Left renal pelvis (tissue), 4 donors: ENCODE data around the gene KRTAP5-7. TPM values are rescaled to one million over a fixed set of nuclear protein-coding genes. Genes with fewer than 3 reads are reported as not detected.
"Not testable (repeated sequence)": the region's sequence is repeated elsewhere in the genome, so short reads cannot be mapped to it uniquely, and the experiment has no call there.

Experiments
- DNase-seq, 4 donors: peaks; one replicate each; pipeline ENCODE4 v3.0.0-alpha.2; 2013; ENCODE audit warnings: low read depth in 4 of 4, low spot score in 3 of 4
- polyA plus RNA-seq, 4 donors: library from polyadenylated mRNA; unstranded; fragments of 120-200 nt; gene quantifications; one replicate each; pipeline ENCODE4 v1.2.1, GENCODE V29; 2013; ENCODE audit not compliant: insufficient read length in 4 of 4

Gene KRTAP5-7
- polyA plus RNA-seq, 4 donors = 0.20 TPM; not detected in 3

DNA sequence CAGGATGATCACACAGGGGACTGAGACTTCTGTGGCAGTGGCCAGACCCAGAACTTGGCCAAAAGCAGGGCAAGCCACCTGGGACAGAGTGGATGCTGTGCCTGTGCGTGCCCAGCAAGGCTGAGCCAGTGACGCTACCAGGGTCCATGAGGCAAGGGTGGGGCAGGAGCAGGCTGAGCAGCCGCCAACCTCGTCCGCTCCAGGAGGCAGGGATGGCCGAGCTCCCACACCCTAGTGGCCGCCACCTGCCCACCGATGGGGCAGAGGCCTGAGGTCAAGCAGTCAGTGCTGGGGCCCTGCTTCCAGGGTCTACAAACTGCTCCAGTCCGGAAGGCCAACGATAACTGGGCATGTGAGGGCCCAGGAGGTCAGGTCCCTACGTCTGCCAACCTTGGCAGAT is 28.4 kb downstream of the KRTAP5-7 start:
- no peak for DNase-seq

- no peak for DNase-seq
Observed at GRCh38 chr11:71556018-71556417, 29.0 kb downstream of the KRTAP5-7 start.

DNA sequence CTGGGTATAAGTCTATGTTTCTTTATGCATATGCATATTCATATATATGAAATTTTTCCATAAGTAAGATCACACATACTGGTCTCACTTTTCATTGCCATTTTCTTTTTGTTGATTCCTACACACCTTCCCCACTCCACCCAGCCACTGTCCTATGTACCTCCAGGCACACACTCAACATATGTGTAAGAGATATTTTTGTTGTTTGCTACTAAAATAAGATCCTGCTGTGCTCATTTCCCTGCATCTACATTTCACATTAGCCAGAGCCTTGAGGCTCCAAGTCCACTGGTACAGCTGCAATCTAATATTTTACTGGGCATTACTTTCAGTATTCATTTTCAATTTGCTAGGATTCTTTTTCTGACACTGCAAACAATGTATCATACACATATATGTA is 30.2 kb downstream of the KRTAP5-7 start:
- no peak for DNase-seq

- DNase-seq = no peak
Observed at GRCh38 chr11:71558996-71559395, 31.9 kb downstream of the KRTAP5-7 start.

DNA sequence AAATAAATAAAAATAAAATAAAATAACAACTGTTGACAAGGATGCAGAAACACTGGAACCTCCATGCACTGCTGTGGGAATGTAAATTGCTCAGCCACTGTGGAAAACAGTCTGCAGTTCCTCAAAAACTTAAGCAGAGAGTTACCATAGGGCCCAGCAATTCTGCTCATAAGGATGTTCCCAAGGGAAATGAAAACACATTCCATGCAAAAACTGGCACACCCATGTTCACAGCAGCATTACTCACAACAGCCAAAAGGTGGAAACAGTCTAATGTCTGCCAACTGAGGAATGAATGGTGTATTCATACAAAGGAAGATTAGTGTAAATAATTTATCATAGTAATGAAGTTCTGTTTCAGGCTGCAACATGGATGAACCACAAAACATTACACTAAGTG is 35.1 kb downstream of the KRTAP5-7 start:
- DNase-seq = no peak

DNA sequence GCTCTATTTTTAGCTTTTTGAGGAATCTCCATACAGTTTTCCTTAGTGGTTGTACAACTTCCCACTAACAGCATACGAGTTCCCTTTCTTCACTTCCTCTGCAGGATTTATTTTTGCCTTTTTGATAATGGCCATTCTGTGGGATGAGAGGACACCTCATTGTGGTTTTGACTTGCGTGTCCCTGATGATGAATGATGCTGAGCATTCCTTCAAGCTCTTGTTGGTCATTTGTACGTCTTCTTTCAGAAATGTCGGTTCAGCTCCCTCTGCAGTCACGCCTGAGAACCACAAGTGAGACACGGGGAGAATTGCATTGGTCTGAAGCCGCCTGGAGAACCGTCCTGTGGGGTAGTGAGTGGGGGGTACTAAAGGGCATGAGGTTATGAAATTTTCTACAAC is 36.3 kb downstream of the KRTAP5-7 start:
- DNase-seq = no peak

DNA sequence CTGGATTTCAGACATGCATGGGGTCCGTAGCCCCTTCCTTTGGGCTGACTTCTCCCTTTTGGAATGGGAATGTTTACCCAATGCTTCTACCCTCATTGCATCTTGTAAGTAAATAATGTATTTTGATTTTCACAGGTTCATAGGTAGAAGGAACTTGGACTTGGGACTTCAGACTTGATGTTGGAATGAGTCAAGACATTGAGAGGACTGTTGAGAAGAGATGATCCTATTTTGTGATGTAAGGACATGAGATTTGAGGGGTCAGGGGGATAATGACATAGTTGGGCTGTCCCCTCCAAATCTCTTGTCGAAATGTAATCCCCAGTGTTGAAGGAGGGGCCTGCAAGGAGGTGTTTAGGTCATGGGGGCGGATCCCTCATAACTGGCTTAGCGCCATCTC is 37.4 kb downstream of the KRTAP5-7 start:
- DNase-seq = no peak

- DNase-seq = no peak
Observed at GRCh38 chr11:71565263-71565662, 38.2 kb downstream of the KRTAP5-7 start, which contains the start of gene KRTAP5-10. Gene KRTAP5-10, plus strand, starts transcription at chr11:71565563. Its CDS starts 25 bp downstream, at chr11:71565588.

DNA sequence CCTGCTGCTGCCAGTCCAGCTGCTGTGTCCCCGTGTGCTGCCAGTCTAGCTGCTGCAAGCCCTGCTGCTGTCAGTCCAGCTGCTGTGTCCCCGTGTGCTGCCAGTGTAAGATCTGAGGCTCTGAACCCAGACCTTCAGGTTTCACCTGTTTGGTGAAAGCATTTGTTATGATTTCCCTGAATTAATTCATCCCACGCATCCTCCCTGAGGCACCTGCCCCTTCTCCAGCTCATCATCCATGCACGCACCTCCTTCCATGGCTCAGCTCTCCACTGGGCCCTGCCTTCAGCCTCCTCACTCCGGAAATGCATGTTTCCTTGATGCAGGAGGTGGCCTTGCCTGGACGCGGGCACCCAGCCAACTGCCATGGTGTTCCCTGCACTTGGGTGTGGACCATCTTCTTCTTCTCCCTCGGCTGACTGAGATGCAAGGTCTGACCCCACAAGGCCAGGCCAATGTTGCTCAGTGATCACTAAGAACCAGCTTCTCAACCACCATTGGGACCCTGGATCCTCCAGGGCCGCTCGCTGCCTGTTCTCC is 39.1 kb downstream of the KRTAP5-7 start:
- DNase-seq = no peak

DNA sequence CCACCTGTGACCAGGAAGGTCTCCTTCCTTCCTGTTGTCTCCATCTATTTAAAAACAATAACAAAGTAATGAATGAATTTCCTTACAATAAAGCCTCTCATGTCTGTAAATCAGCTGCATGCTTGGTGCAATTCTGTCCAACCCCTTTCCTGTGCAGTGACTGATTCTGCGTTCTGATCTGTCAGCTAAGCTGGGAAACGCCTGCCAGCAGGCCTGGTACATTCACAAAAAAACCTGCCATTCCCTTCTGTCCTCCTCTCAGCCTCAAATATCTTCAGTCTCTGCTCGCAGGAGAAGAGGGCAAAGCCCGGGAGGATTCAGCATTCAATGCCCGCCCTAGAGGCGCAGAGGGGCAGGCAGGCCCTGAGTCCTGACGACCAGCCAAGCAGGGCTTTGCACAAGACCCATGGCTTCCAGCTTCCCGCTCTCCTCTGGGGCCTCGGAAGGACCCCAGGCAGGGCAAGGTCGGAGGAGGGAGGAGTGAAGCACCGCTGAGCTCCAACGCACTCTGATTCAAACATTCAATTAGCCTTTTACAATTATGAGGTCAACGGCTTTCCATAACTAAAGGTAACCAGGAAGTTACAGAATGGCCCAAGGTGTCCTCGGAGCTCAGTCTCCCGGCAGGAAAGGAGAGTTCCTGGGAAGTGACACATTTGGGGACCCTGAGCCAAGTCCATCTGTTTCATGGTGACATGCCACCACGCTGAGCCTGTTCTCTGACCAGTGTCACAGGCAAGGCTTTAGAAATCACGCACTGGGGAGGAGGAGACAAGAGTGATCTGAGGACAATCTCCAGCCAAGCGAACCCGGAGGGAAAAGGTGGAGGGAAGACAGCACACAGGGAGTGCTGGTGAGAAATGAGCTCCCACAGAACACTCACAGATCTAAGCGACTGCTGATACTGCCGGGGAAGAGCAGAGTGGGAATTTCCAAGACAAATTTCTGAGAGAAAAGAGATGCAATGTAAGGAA is 39.8 kb downstream of the KRTAP5-7 start:
- DNase-seq = not testable (repeated sequence)

DNA sequence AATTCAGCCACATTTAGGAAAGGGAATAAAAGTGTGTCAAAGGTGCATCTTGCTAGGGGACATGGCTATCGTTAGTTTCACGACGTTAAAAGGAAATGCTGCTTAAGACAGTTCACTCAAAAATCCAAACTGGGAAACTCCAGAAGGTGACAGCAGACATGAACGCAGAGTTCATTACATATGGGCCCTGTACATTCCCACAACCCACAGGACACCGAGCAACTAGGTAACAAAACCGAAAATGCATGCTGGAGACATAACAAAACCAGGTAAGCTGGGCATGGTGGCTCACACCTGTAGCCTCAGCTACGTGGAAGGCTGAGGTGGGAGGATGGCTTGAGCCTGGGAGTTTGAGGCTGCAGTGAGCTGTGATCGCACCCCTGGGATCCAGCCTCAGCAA is 40.6 kb downstream of the KRTAP5-7 start:
- not testable (repeated sequence) for DNase-seq

GRCh38 chr11:71568704-71569349 is 41.8 kb downstream of the KRTAP5-7 start:
- no peak for DNase-seq

DNA sequence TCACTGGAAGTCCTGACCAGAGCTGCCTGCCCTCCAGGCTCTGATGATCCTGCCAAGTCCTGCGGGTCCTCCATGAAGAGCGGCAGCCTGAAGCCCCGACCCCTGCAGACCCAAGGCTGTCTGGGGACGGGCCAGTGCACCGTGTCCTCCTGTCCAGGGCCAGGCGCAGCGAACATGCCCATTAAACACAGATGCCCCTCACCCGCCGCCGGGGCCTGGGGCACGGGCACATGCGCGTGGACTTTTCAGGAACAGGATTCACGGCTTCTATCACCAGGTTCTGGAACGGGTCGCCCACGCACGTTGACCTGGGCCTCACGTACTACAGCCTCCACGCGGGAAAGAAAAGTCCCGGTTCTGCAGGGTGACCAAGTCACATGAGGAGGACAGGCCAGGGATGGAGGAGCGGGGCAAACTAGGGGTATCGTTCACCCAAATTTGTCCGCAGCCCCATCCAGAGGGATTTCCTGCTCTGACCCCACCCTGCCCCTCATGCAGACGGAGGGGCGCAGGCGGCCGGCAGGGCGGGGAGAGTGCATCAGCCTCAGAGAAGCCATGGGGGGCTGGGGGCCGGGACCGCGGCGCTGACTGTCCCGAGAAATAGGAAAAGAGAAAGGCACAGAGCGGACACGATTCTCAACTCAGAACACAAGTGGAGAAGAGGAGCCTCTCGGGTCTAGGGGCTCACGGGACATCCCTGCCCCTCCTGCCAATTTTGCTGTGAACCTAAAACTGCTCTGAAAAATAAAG is 44.2 kb downstream of the KRTAP5-7 start:
- DNase-seq = not testable (repeated sequence)

GRCh38 chr11:71572811-71573210 is 45.7 kb downstream of the KRTAP5-7 start:
- no peak for DNase-seq

DNA sequence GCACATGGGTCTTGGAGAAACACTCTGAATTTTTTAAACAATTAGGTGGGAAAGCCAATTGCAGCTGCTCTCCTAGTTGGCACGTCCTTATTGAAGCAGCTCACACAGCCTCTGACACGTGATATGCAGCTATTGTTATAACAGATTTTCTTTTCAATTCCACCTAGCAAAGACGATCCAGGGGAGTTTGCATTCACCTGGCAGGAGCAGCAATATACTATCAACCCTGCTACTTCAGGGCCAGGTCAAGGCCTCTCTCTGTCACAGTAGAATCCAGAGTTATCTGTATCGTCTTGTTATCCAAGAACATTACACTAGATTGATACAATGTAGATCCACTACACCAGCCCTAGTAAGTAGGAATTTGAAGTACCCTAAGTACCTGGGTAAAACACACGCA is 47.4 kb downstream of the KRTAP5-7 start:
- DNase-seq = no peak

DNA sequence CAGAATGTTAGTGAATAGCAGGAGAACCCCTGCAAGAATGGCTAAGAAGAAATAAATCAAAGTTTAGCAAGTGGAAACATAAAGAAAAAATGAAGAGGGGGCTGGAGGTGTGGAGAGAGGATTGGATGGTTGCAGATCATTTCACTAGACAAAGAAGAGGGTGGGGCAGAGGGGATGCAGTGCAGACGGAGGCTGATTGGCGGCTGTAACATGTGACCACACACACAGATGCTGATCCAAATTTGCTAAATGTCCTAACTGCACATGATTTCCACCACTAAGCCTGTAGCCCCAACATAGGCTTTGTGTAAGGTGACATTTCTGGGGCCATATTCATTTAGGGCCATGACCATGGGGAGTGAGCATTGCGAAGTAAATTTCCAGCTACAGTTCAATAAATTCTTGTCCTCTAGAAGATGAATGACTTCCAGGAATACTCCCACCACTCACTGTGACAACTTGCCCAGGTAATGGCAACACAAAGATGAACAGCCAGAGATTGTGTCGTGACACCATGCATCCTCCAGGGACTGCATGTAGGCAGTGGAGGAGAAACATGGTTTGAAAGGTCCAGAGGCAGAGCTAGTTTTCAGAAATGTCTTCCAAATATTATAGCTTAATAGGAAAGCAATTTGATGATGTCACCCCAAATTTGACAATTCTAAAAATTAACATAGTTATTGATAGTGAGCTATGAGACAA is 48.8 kb downstream of the KRTAP5-7 start:
- DNase-seq = no peak

DNA sequence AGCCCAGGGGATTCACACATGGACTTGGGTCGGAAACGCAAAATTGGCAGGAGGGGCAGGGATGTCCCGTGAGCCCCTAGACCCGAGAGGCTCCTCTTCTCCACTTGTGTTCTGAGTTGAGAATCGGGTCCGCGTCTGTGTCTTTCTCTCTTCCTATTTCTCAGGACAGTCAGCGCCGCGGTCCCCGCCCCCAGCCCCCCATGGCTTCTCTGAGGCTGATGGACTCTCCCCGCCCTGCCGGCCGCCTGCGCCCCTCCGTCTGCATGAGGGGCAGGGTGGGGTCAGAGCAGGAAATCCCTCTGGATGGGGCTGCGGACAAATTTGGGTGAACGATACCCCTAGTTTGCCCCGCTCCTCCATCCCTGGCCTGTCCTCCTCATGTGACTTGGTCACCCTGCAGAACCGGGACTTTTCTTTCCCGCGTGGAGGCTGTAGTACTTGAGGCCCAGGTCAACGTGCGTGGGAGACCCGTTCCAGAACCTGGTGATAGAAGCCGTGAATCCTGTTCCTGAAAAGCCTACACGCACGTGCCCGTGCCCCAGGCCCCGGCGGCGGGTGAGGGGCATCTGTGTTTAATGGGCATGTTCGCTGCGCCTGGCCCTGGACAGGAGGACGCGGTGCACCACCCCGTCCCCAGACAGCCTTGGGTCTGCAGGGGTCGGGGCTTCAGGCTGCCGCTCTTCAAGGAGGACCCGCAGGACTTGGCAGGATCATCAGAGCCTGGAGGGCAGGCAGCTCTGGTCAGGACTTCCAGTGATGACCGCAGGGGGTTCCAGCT is 49.8 kb downstream of the KRTAP5-7 start:
- not testable (repeated sequence) for DNase-seq

GRCh38 chr11:71577469-71578004 is 50.5 kb downstream of the KRTAP5-7 start:
- no peak for DNase-seq
